Motor neuron (in vitro differentiated cells): ENCODE results near the gene ERBB3. TPM values are rescaled to one million over a fixed set of nuclear protein-coding genes. Genes with fewer than 3 reads are reported as not detected.
A peak's percentile ranks its signal among the peaks of the same experiment; 100 is the strongest.

Experiments
- ATAC-seq, 8 experiments: fragments of 200-7000 bp; cut with Tn5 transposase; replicated peaks in 6 of 8; 2 replicates each; pipeline ENCODE4 v1.8.0; 2021; ENCODE audit warnings: mild to moderate bottlenecking in 8 of 8, moderate library complexity in 8 of 8
- H3K27ac ChIP-seq, 2 donors: fragments of 250-450 bp; sonication (Bioruptor Pico); 2 replicates each; pipeline ENCODE4 v1.9.0; 2021; ENCODE audit warnings: antibody characterized with exemption in 2 of 2, mild to moderate bottlenecking in 2 of 2, moderate library complexity in 1 of 2
- H3K4me1 ChIP-seq, 2 donors: fragments of 250-450 bp; sonication (Bioruptor Pico); replicated peaks in 1 of 2; 2 replicates each; pipeline ENCODE4 v1.6.1; 2021; ENCODE audit warnings: antibody characterized with exemption in 2 of 2, mild to moderate bottlenecking in 2 of 2, moderate library complexity in 1 of 2
- H3K4me3 ChIP-seq, 5 donors: fragments of 250-450 bp; sonication (Bioruptor Pico); 2 replicates each; pipeline ENCODE4 v1.9.0; 2021; ENCODE audit warnings: antibody characterized with exemption in 5 of 5, mild to moderate bottlenecking in 5 of 5, moderate library complexity in 4 of 5
- WGBS, 10 experiments: fragments of 450-650 bp; shearing (Covaris generic); methylation state at CpG; one replicate each; pipeline ENCODE4 v1.0.0; 2022; 5-methylcytosine and 5-hydroxymethylcytosine counted together
- in situ Hi-C, 9 experiments: fragments of 400-800 bp; cut with MboI; loops; one replicate each; pipeline ENCODE4 v1.15.0; 2021; ENCODE audit warnings: low sequenced_read_pairs in 9 of 9, low pct_unique_long_range_greater_than_20kb in 2 of 9; ENCODE audit not compliant: unreplicated experiment in 9 of 9
- total RNA-seq, 8 experiments: library from RNA; unstranded; fragments of 300-600 nt; gene quantifications; 2 replicates each; pipeline versions ENCODE4 v1.2.3 to v1.2.4, GENCODE V29; 2022

ERBB3 gene
- 1 to 10 TPM in 7 of 8 experiments, under 1 TPM in 1; 0.63 to 7.2 (median 2.1) TPM for total RNA-seq

GRCh38 chr12:56079723-56080555 is at the start of gene ERBB3:
Gene ERBB3, plus strand, starts transcription at chr12:56080165. Its CDS starts 136 bp downstream, at chr12:56080301.
- in situ Hi-C loops, result no loop called here
- WGBS, 10 experiments, result 0 to 2% (median 0%) methylated on average over 3 to 31 of the region's 59 CpGs; no CpG with 5 or more reads in 5 of the 10 experiments

GRCh38 chr12:56031987-56032386 is 48.0 kb upstream of the ERBB3 start:
- in situ Hi-C loops, result loop anchor here in 2 of 9 experiments (25.0 kb wide), 1 partner anchor 295 kb away; the partner anchor contains the start of genes CD63 (in 2 of the 2) and GDF11 (in 2 of the 2)
- ATAC-seq, result no peak
- no peaks in the 10 kb centered on the region for H3K4me1 ChIP-seq
- WGBS, 10 experiments, result 100% methylated on average over 1 of the region's 1 CpG; no CpG with 5 or more reads in 4 of the 10 experiments
- no peak overlapping the region for H3K4me3 ChIP-seq
- H3K27ac ChIP-seq, result no peak overlapping the region

More at GRCh38 chr12:56079723-56080555, at the start of gene ERBB3:
- peaks cover 4% of the 10 kb centered on the region in 2 donors for H3K4me1 ChIP-seq
- H3K4me3 ChIP-seq, result peak within 1 kb of the TSS; percentile 20 to 43 (median 38)
- no peak within 1 kb of the TSS for H3K27ac ChIP-seq
- ATAC-seq, result peak; percentile 78 to 88 (median 86)

- in situ Hi-C loops, result loop anchor here in 2 of 9 experiments (25.0 kb wide), 1 partner anchor 297 kb away; the partner anchor contains the start of genes CD63 (in 2 of the 2) and GDF11 (in 2 of the 2)
- 70 to 100% (median 98%) methylated on average over 1 to 5 of the region's 21 CpGs; no CpG with 5 or more reads in 3 of the 10 experiments for WGBS, 10 experiments
- H3K4me1 ChIP-seq, result no peaks in the 10 kb centered on the region
- no peak overlapping the region for H3K4me3 ChIP-seq
- no peak for ATAC-seq
- no peak overlapping the region for H3K27ac ChIP-seq
Observed at GRCh38 chr12:56034586-56035332, 45.2 kb upstream of the ERBB3 start.

GRCh38 chr12:56037161-56037560 is 42.8 kb upstream of the ERBB3 start:
- Histone ChIP-seq H3K27ac (no peak overlapping the region), H3K4me1 (peaks cover 6 to 7% of the 10 kb centered on the region in 2 donors), H3K4me3 (no peak overlapping the region)
- 40 to 100% (median 86%) methylated on average over 1 to 2 of the region's 2 CpGs; no CpG with 5 or more reads in 5 of the 10 experiments for WGBS, 10 experiments
- in situ Hi-C loops, result loop anchor here in 2 of 9 experiments (25.0 kb wide), 1 partner anchor 300 kb away; the partner anchor contains the start of genes CD63 (in 2 of the 2) and GDF11 (in 2 of the 2)
- no peak for ATAC-seq

- in situ Hi-C loops, result loop anchor here in 2 of 9 experiments (25.0 kb wide), 1 partner anchor 301 kb away; the partner anchor contains the start of genes CD63 (in 2 of the 2) and GDF11 (in 2 of the 2)
- WGBS, 10 experiments, result 50 to 100% (median 68%) methylated on average over 1 to 2 of the region's 2 CpGs; no CpG with 5 or more reads in 2 of the 10 experiments
- no peak overlapping the region for H3K27ac ChIP-seq
Observed at GRCh38 chr12:56038022-56038655, 41.8 kb upstream of the ERBB3 start.

GRCh38 chr12:56040151-56040550 is 39.8 kb upstream of the ERBB3 start:
- H3K4me1 ChIP-seq, result peaks cover 10 to 14% of the 10 kb centered on the region in 2 donors
- no peak overlapping the region for H3K27ac ChIP-seq
- ATAC-seq, result no peak
- H3K4me3 ChIP-seq, result no peak overlapping the region
- in situ Hi-C loops, result loop anchor here in 2 of 9 experiments (25.0 kb wide), 1 partner anchor 303 kb away; the partner anchor contains the start of genes CD63 (in 2 of the 2) and GDF11 (in 2 of the 2)
- WGBS, 10 experiments, result 83% methylated on average over 1 of the region's 1 CpG; no CpG with 5 or more reads in 9 of the 10 experiments

More at GRCh38 chr12:56038022-56038655, 41.8 kb upstream of the ERBB3 start:
- no peak overlapping the region for H3K4me3 ChIP-seq
- ATAC-seq, result no peak
- peaks cover 10 to 11% of the 10 kb centered on the region in 2 donors for H3K4me1 ChIP-seq

- H3K4me3 ChIP-seq, result peak overlapping the region; percentile 63 to 99 (median 83)
- peak overlapping the region; percentile 63 to 99 for H3K27ac ChIP-seq
- ATAC-seq, result peak in 6 of 8 experiments; percentile 0 to 5 (median 1)
- in situ Hi-C loops, result loop anchor here in 2 of 9 experiments (25.0 kb wide), 1 partner anchor 304 kb away; the partner anchor contains the start of genes CD63 (in 2 of the 2) and GDF11 (in 2 of the 2)
- H3K4me1 ChIP-seq, result peaks cover 10 to 14% of the 10 kb centered on the region in 2 donors
- 37 to 87% (median 57%) methylated on average over 5 to 14 of the region's 14 CpGs for WGBS, 10 experiments
Observed at GRCh38 chr12:56040963-56041551, 38.9 kb upstream of the ERBB3 start.

GRCh38 chr12:56041552-56042429 is 38.2 kb upstream of the ERBB3 start, which contains the start of gene RPS26:
Gene RPS26, plus strand, starts transcription at chr12:56041918. Its CDS starts 249 bp downstream, at chr12:56042167.
- Histone ChIP-seq H3K27ac (peak within 1 kb of the TSS; percentile 98 to 99), H3K4me1 (peaks cover 10 to 14% of the 10 kb centered on the region in 2 donors), H3K4me3 (peak within 1 kb of the TSS; percentile 63 to 99 (median 83))
- ATAC-seq, result peak; percentile 89 to 97 (median 96)
- WGBS, 10 experiments, result 0 to 1% (median 0%) methylated on average over 2 to 23 of the region's 50 CpGs; no CpG with 5 or more reads in 3 of the 10 experiments
- in situ Hi-C loops, result loop anchor here in 2 of 9 experiments (25.0 kb wide), 1 partner anchor 304 kb away; the partner anchor contains the start of genes CD63 (in 2 of the 2) and GDF11 (in 2 of the 2)

GRCh38 chr12:56042430-56042813 is 37.5 kb upstream of the ERBB3 start:
- Histone ChIP-seq H3K4me1 (peaks cover 10 to 14% of the 10 kb centered on the region in 2 donors), H3K27ac (peak overlapping the region; percentile 98 to 99), H3K4me3 (peak overlapping the region; percentile 63 to 99 (median 83))
- in situ Hi-C loops, result loop anchor here in 2 of 9 experiments (25.0 kb wide), 1 partner anchor 305 kb away; the partner anchor contains the start of genes CD63 (in 2 of the 2) and GDF11 (in 2 of the 2)
- peak in 1 of 8 experiments; percentile 0 for ATAC-seq
- 0 to 2% (median 0%) methylated on average over 2 to 7 of the region's 20 CpGs; no CpG with 5 or more reads in 4 of the 10 experiments for WGBS, 10 experiments

GRCh38 chr12:56042843-56043242 is 37.1 kb upstream of the ERBB3 start:
- peak overlapping the region; percentile 63 to 99 (median 83) for H3K4me3 ChIP-seq

More at GRCh38 chr12:56042843-56043242, 37.1 kb upstream of the ERBB3 start:
- peak overlapping the region in 1 of 2 donors; percentile 99 for H3K27ac ChIP-seq
- H3K4me1 ChIP-seq, result peaks cover 10 to 14% of the 10 kb centered on the region in 2 donors
- in situ Hi-C loops, result loop anchor here in 2 of 9 experiments (25.0 kb wide), 1 partner anchor 306 kb away; the partner anchor contains the start of genes CD63 (in 2 of the 2) and GDF11 (in 2 of the 2)
- ATAC-seq, result no peak
- WGBS, 10 experiments, result 0 to 55% (median 36%) methylated on average over 2 to 9 of the region's 9 CpGs; no CpG with 5 or more reads in 2 of the 10 experiments
